Activated naive CD8-positive, alpha-beta T cell treated with anti-CD3 and anti-CD28 coated beads for 36 hours (primary cell): ENCODE measurements around the gene IL31RA. TPM values are rescaled to one million over a fixed set of nuclear protein-coding genes. Genes with fewer than 3 reads are reported as not detected.
"Not testable (repeated sequence)": the region's sequence is repeated elsewhere in the genome, so short reads cannot be mapped to it uniquely, and the experiment has no call there.

Source experiments
- DNase-seq: peaks from one replicate; pipeline ENCODE4 v3.0.0; 2021
- H3K27ac Mint-ChIP-seq: one replicate; pipeline ENCODE4 v1.8.0; 2022; ENCODE audit warnings: mild to moderate bottlenecking, moderate library complexity, mixed read lengths
- H3K27me3 Mint-ChIP-seq: one replicate; pipeline ENCODE4 v1.8.0; 2022; ENCODE audit warnings: mild to moderate bottlenecking, mixed read lengths
- H3K36me3 Mint-ChIP-seq: one replicate; pipeline ENCODE4 v1.8.0; 2021; ENCODE audit warnings: mild to moderate bottlenecking, mixed read lengths
- H3K4me1 Mint-ChIP-seq: one replicate; pipeline ENCODE4 v1.8.0; 2021; ENCODE audit warnings: mixed read lengths
- H3K4me3 Mint-ChIP-seq: one replicate; pipeline ENCODE4 v1.8.0; 2022; ENCODE audit warnings: mild to moderate bottlenecking, moderate library complexity, mixed read lengths
- H3K9me3 Mint-ChIP-seq: one replicate; pipeline ENCODE4 v1.8.0; 2022; ENCODE audit warnings: mixed read lengths
- total RNA-seq, 2 experiments: library from RNA; stranded (reverse); gene quantifications; one replicate each; pipeline ENCODE4 v1.2.3, GENCODE V29; 2021

IL31RA gene
- total RNA-seq, 2 experiments from 2014 or later, result not detected

- peaks cover 13% of the 10 kb centered on the region for H3K4me1 Mint-ChIP-seq
- no peak overlapping the region for H3K27ac Mint-ChIP-seq
- H3K27me3 Mint-ChIP-seq, result no peaks in the 10 kb centered on the region
- H3K4me3 Mint-ChIP-seq, result no peak overlapping the region
- no peaks in the 10 kb centered on the region for H3K9me3 Mint-ChIP-seq
- peaks cover 8% of the 10 kb centered on the region for H3K36me3 Mint-ChIP-seq
- DNase-seq, result peak; percentile 71
Measured at GRCh38 chr5:55936100-55936693, 85.0 kb downstream of the IL31RA start.

GRCh38 chr5:55937598-55937997, 86.4 kb downstream of the IL31RA start:
- not testable (repeated sequence) for DNase-seq, H3K9me3 Mint-ChIP-seq, H3K27me3 Mint-ChIP-seq, H3K4me3 Mint-ChIP-seq
- Mint-ChIP-seq H3K36me3 (peaks cover 10% of the 10 kb centered on the region), H3K4me1 (peaks cover 20% of the 10 kb centered on the region), H3K27ac (peak overlapping the region; percentile 39)

- not testable (repeated sequence) for H3K4me3 Mint-ChIP-seq, DNase-seq, H3K27me3 Mint-ChIP-seq, H3K9me3 Mint-ChIP-seq
- Mint-ChIP-seq H3K36me3 (peaks cover 29% of the 10 kb centered on the region), H3K4me1 (peaks cover 21% of the 10 kb centered on the region), H3K27ac (peak overlapping the region; percentile 79)
Measured at GRCh38 chr5:55941154-55941553, 90.0 kb downstream of the IL31RA start.

GRCh38 chr5:55959208-55959607, 108.1 kb downstream of the IL31RA start:
- Mint-ChIP-seq H3K27ac (peak overlapping the region; percentile 26), H3K36me3 (peaks cover 27% of the 10 kb centered on the region), H3K9me3 (no peaks in the 10 kb centered on the region)

GRCh38 chr5:55960779-55961178, 109.6 kb downstream of the IL31RA start:
- Mint-ChIP-seq H3K27me3 (no peaks in the 10 kb centered on the region), H3K4me3 (no peak overlapping the region), H3K27ac (peak overlapping the region; percentile 42), H3K4me1 (peaks cover 18% of the 10 kb centered on the region), H3K36me3 (peaks cover 27% of the 10 kb centered on the region), H3K9me3 (no peaks in the 10 kb centered on the region)
- DNase-seq, result no peak

More at GRCh38 chr5:55959208-55959607, 108.1 kb downstream of the IL31RA start:
- H3K27me3 Mint-ChIP-seq, result no peaks in the 10 kb centered on the region
- H3K4me3 Mint-ChIP-seq, result no peak overlapping the region
- peaks cover 12% of the 10 kb centered on the region for H3K4me1 Mint-ChIP-seq
- DNase-seq, result no peak

- Mint-ChIP-seq H3K4me3 (no peak overlapping the region), H3K27ac (peak overlapping the region; percentile 45), H3K27me3 (no peaks in the 10 kb centered on the region), H3K4me1 (peaks cover 28% of the 10 kb centered on the region), H3K36me3 (peaks cover 31% of the 10 kb centered on the region), H3K9me3 (no peaks in the 10 kb centered on the region)
- no peak for DNase-seq
Measured at GRCh38 chr5:55965525-55965924, 114.4 kb downstream of the IL31RA start.

- Mint-ChIP-seq H3K4me3 (no peak overlapping the region), H3K4me1 (peaks cover 31% of the 10 kb centered on the region), H3K9me3 (no peaks in the 10 kb centered on the region), H3K36me3 (peaks cover 26% of the 10 kb centered on the region), H3K27ac (no peak overlapping the region), H3K27me3 (no peaks in the 10 kb centered on the region)
- no peak for DNase-seq
Measured at GRCh38 chr5:55966284-55966683, 115.1 kb downstream of the IL31RA start.

- no peaks in the 10 kb centered on the region for H3K9me3 Mint-ChIP-seq
- peaks cover 37% of the 10 kb centered on the region for H3K4me1 Mint-ChIP-seq
- peaks cover 36% of the 10 kb centered on the region for H3K36me3 Mint-ChIP-seq
- peak overlapping the region; percentile 62 for H3K27ac Mint-ChIP-seq
- no peaks in the 10 kb centered on the region for H3K27me3 Mint-ChIP-seq
- no peak for DNase-seq
- H3K4me3 Mint-ChIP-seq, result no peak overlapping the region
Measured at GRCh38 chr5:55969956-55970355, 118.8 kb downstream of the IL31RA start.

Other genes with a start within 250 kb of the IL31RA start
- 10 to 100 TPM; 14.4 to 15.6 TPM for gene SLC38A9, start 139.0 kb upstream of the IL31RA start, total RNA-seq
- not detected for gene DDX4, start 113.3 kb upstream of the IL31RA start, total RNA-seq
- 10 to 100 TPM; 47.1 to 58.0 TPM for gene IL6ST, start 143.6 kb downstream of the IL31RA start, total RNA-seq